H1 (cell line): Measurements from ENCODE around the gene RFNG. TPM values are rescaled to one million over a fixed set of nuclear protein-coding genes. Genes with fewer than 3 reads are reported as not detected.

ENCODE experiments used
- BACH1 ChIP-seq: IDR thresholded peaks from 2 replicates; pipeline ENCODE4 v1.6.1; 2012; ENCODE audit warnings: low read length, improper control_type of control experiment
- BCL11A ChIP-seq, 2 experiments: IDR thresholded peaks; one replicate each; pipeline ENCODE4 v1.6.1; 2011; ENCODE audit warnings: low read depth in 2 of 2, low read length in 2 of 2, mild to moderate bottlenecking in 2 of 2
- CBX8 ChIP-seq: fragments of 300-800, 300-1000 bp; sonication (generic); IDR thresholded peaks from 2 replicates; pipeline ENCODE4 v1.7.1; 2016; ENCODE audit warnings: low read depth, low read length, borderline replicate concordance
- CREB1 ChIP-seq: IDR thresholded peaks from 2 replicates; pipeline ENCODE4 v1.6.1; 2012; ENCODE audit warnings: inconsistent platforms
- E2F6 ChIP-seq: IDR thresholded peaks from 2 replicates; pipeline ENCODE4 v1.6.1; 2012; ENCODE audit warnings: inconsistent platforms
- EZH2 ChIP-seq: fragments of 200-600 bp; sonication (generic); IDR thresholded peaks from 2 replicates; pipeline ENCODE4 v1.7.1; 2012; ENCODE audit warnings: low read depth, mild to moderate bottlenecking, moderate library complexity, low read length, inconsistent platforms; ENCODE audit not compliant: severe bottlenecking
- FOSL1 ChIP-seq: IDR thresholded peaks from 2 replicates; pipeline ENCODE4 v1.6.1; 2011; ENCODE audit warnings: mild to moderate bottlenecking, low read depth, low read length, moderate library complexity; ENCODE audit not compliant: insufficient read depth
- JUN ChIP-seq: IDR thresholded peaks from 2 replicates; pipeline ENCODE4 v1.6.1; 2011; ENCODE audit warnings: low read depth, mild to moderate bottlenecking, improper control_type of control experiment, low read length
- JUND ChIP-seq: IDR thresholded peaks from 2 replicates; pipeline ENCODE4 v1.6.1; 2011; ENCODE audit warnings: mild to moderate bottlenecking, improper control_type of control experiment, low read length
- NANOG ChIP-seq: IDR thresholded peaks from 2 replicates; pipeline ENCODE4 v1.6.1; 2011; ENCODE audit warnings: low read length, low read depth, mild to moderate bottlenecking, inconsistent platforms; ENCODE audit not compliant: insufficient read depth, poor library complexity, severe bottlenecking
- POU5F1 ChIP-seq: IDR thresholded peaks from 2 replicates; pipeline ENCODE4 v1.6.1; 2011; ENCODE audit warnings: low read depth, mild to moderate bottlenecking, low read length, moderate library complexity
- RAD21 ChIP-seq, 2 experiments: IDR thresholded peaks in 1 of 2; conservative IDR thresholded peaks in 1 of 2; 2 replicates each; pipeline ENCODE4 v1.6.1; 2011; ENCODE audit warnings: low read depth in 2 of 2, low read length in 2 of 2, improper control_type of control experiment in 1 of 2, inconsistent platforms in 1 of 2, mild to moderate bottlenecking in 1 of 2, moderate library complexity in 1 of 2
- RXRA ChIP-seq: IDR thresholded peaks from 2 replicates; pipeline ENCODE4 v1.6.1; 2011; ENCODE audit warnings: low read depth, mild to moderate bottlenecking, low read length, moderate library complexity; ENCODE audit not compliant: insufficient read depth
- SIRT6 ChIP-seq: IDR thresholded peaks from one replicate; pipeline ENCODE4 v1.7.1; 2012; ENCODE audit warnings: low read length, inconsistent platforms
- SIX5 ChIP-seq: IDR thresholded peaks from 2 replicates; pipeline ENCODE4 v1.6.1; 2011; ENCODE audit warnings: mild to moderate bottlenecking, low read depth, low read length
- SP2 ChIP-seq: IDR thresholded peaks from 2 replicates; pipeline ENCODE4 v1.6.1; 2012; ENCODE audit warnings: mild to moderate bottlenecking, low read length, inconsistent platforms
- SRF ChIP-seq: IDR thresholded peaks from 2 replicates; pipeline ENCODE4 v1.6.1; 2011; ENCODE audit warnings: mild to moderate bottlenecking, low read depth, low read length, moderate library complexity
- TAF7 ChIP-seq: optimal IDR thresholded peaks from 2 replicates; pipeline ENCODE3; 2011; ENCODE audit warnings: low read depth, mild to moderate bottlenecking, inconsistent platforms, low read length, moderate library complexity, borderline replicate concordance
- TBP ChIP-seq: IDR thresholded peaks from 2 replicates; pipeline ENCODE4 v1.6.1; 2011; ENCODE audit warnings: low read depth, low read length, improper control_type of control experiment
- ZNF274 ChIP-seq: IDR thresholded peaks from 2 replicates; pipeline ENCODE4 v1.7.0; 2012; ENCODE audit warnings: low read length, borderline replicate concordance; ENCODE audit errors: extremely low read depth
- polyA plus RNA-seq, 7 experiments: library from polyadenylated mRNA; depleted of rRNA in 3 of 7; stranded (reverse) in 5 of 7; unstranded in 2 of 7; fragments of >200 nt in 5 of 7; fragments of 200-250 nt in 2 of 7; gene quantifications; 1 replicate in 5 of 7; 2 replicates in 1 of 7; 4 replicates in 1 of 7; pipeline versions ENCODE4 v1.2.1 to v1.2.3, GENCODE V29; 2011 to 2013; ENCODE audit warnings: missing spikeins in 2 of 7, mixed read lengths in 2 of 7
- total RNA-seq: library from RNA; stranded (reverse); fragmentation: NEBNext Ultra II Directional; extraction: Animal tissue kit (Norgen Biotek cat#: 25700); gene quantifications from 2 replicates; pipeline ENCODE4 v1.2.1, GENCODE V29; 2021
- TF ChIP-seq, protein P1 (sequence below): IDR thresholded peaks from 2 replicates; pipeline ENCODE4 v1.6.1; 2012; ENCODE audit warnings: low read length, inconsistent platforms
- TF ChIP-seq, protein P2 (sequence below): IDR thresholded peaks from 2 replicates; pipeline ENCODE4 v1.6.1; 2012; ENCODE audit warnings: inconsistent platforms

Gene RFNG
- total and polyA plus RNA-seq, 2 of the 8 experiments (the other 6 are each of a cell fraction or from before 2014, with no cell fraction given) = 26.7 to 28.4 TPM

- TF ChIP-seq, protein P1, sequence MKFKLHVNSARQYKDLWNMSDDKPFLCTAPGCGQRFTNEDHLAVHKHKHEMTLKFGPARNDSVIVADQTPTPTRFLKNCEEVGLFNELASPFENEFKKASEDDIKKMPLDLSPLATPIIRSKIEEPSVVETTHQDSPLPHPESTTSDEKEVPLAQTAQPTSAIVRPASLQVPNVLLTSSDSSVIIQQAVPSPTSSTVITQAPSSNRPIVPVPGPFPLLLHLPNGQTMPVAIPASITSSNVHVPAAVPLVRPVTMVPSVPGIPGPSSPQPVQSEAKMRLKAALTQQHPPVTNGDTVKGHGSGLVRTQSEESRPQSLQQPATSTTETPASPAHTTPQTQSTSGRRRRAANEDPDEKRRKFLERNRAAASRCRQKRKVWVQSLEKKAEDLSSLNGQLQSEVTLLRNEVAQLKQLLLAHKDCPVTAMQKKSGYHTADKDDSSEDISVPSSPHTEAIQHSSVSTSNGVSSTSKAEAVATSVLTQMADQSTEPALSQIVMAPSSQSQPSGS = no peak
- TF ChIP-seq ZNF274 = no peak
- no peak for TF ChIP-seq SP2
- no peak for TF ChIP-seq JUND
- no peak for TF ChIP-seq SIX5
- TF ChIP-seq POU5F1 = no peak
- TF ChIP-seq TBP = peak; percentile 96
- TF ChIP-seq SRF = no peak
- TF ChIP-seq RAD21 (IDR thresholded peaks at IDR 0.05 in 1 of 2, conservative IDR thresholded peaks at IDR 0.05 in 1 of 2; ENCODE audit: low read depth in 2 of 2, low read length in 2 of 2) = peak in 1 of 2 experiments; percentile 20; a peak in 2 of 4 replicates
- no peak for TF ChIP-seq JUN
- no peak for TF ChIP-seq EZH2
- no peak for TF ChIP-seq NANOG
- no peak for TF ChIP-seq SIRT6
- no peak for TF ChIP-seq CBX8
- peak; percentile 63 for TF ChIP-seq CREB1
- TF ChIP-seq, protein P2, sequence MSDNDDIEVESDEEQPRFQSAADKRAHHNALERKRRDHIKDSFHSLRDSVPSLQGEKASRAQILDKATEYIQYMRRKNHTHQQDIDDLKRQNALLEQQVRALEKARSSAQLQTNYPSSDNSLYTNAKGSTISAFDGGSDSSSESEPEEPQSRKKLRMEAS = peak; percentile 56
- no peak for TF ChIP-seq BCL11A (IDR thresholded peaks at IDR 0.05; ENCODE audit: low read depth in 2 of 2, low read length in 2 of 2)
- TF ChIP-seq RXRA = no peak
- no peak for TF ChIP-seq FOSL1
- peak; percentile 87 for TF ChIP-seq BACH1
- peak; percentile 74; the same call in 1 of the 2 replicates for TF ChIP-seq E2F6
- peak; percentile 87 for TF ChIP-seq TAF7
Measured at GRCh38 chr17:82098169-82098938, 46.7 kb upstream of the RFNG start, which contains the start of gene FASN (continued).
